Astrocyte of the cerebellum (primary cell): ENCODE results near the gene ARID1B.

Experiments
- DNase-seq: peaks from one replicate; pipeline ENCODE4 v3.0.0-alpha.2; 2011; ENCODE audit warnings: low read depth
- H3K4me3 ChIP-seq: 2 replicates; pipeline ENCODE4 v1.5.1; 2011; ENCODE audit warnings: mild to moderate bottlenecking, low read depth, low read length, moderate library complexity
- CTCF ChIP-seq: IDR thresholded peaks from 2 replicates; pipeline ENCODE4 v1.5.1; 2012; ENCODE audit warnings: low read length, low read depth, moderate library complexity, mild to moderate bottlenecking; ENCODE audit errors: missing control alignments
- in situ Hi-C: cut with HindIII; loops from 2 replicates; pipeline ENCODE4 v1.10.0; 2017; ENCODE audit warnings: low sequenced_read_pairs

The ARID1B gene

GRCh38 chr6:156863504-156863903, 86.3 kb downstream of the ARID1B start:
- no peak for DNase-seq
- no peak for TF ChIP-seq CTCF
- in situ Hi-C loops, result no loop called here
- no peak overlapping the region for H3K4me3 ChIP-seq

GRCh38 chr6:156864557-156864956, 87.4 kb downstream of the ARID1B start:
- in situ Hi-C loops, result no loop called here

GRCh38 chr6:156865019-156865629, 87.9 kb downstream of the ARID1B start:
- no peak for DNase-seq
- in situ Hi-C loops, result no loop called here
- no peak for TF ChIP-seq CTCF
- no peak overlapping the region for H3K4me3 ChIP-seq

More at GRCh38 chr6:156864557-156864956, 87.4 kb downstream of the ARID1B start:
- no peak for TF ChIP-seq CTCF
- DNase-seq, result no peak
- H3K4me3 ChIP-seq, result no peak overlapping the region

- no peak for DNase-seq
- no peak for TF ChIP-seq CTCF
- in situ Hi-C loops, result no loop called here
- H3K4me3 ChIP-seq, result no peak overlapping the region
These were observed 89.2 kb downstream of the ARID1B start for GRCh38 chr6:156866220-156867015.

GRCh38 chr6:156867121-156867520, 89.9 kb downstream of the ARID1B start:
- in situ Hi-C loops, result no loop called here
- TF ChIP-seq CTCF, result no peak
- no peak for DNase-seq
- H3K4me3 ChIP-seq, result no peak overlapping the region

GRCh38 chr6:156868385-156868784, 91.2 kb downstream of the ARID1B start:
- DNase-seq, result no peak
- H3K4me3 ChIP-seq, result no peak overlapping the region
- TF ChIP-seq CTCF, result no peak
- in situ Hi-C loops, result no loop called here
